ENCODE data around the gene DTX2. TPM values are rescaled to one million over a fixed set of nuclear protein-coding genes. Genes with fewer than 3 reads are reported as not detected.
"Not testable (repeated sequence)": the region's sequence is repeated elsewhere in the genome, so short reads cannot be mapped to it uniquely, and the experiment has no call there.

Gene DTX2
- total RNA-seq, 2 experiments from 2014 or later = 28.0 to 30.6 TPM

GRCh38 chr7:76482660-76483059 lies 21.2 kb downstream of the DTX2 start:
- H3K4me3 Mint-ChIP-seq; DNase-seq; POLR2A ChIA-PET; H3K27ac Mint-ChIP-seq; H3K9me3 Mint-ChIP-seq (ENCODE audit: insufficient read depth); H3K4me1 Mint-ChIP-seq (ENCODE audit: low read depth); CTCF ChIA-PET; H3K27me3 Mint-ChIP-seq (ENCODE audit: low read depth); ATAC-seq: not testable (repeated sequence)
- peaks cover 14% of the 10 kb centered on the region for H3K36me3 Mint-ChIP-seq (ENCODE audit: low read depth)

GRCh38 chr7:76483081-76483480 lies 21.6 kb downstream of the DTX2 start:
- H3K9me3 Mint-ChIP-seq (ENCODE audit: insufficient read depth); POLR2A ChIA-PET; H3K27ac Mint-ChIP-seq; H3K4me1 Mint-ChIP-seq (ENCODE audit: low read depth); ATAC-seq; H3K4me3 Mint-ChIP-seq; CTCF ChIA-PET; H3K27me3 Mint-ChIP-seq (ENCODE audit: low read depth); DNase-seq: not testable (repeated sequence)
- H3K36me3 Mint-ChIP-seq (ENCODE audit: low read depth) = peaks cover 14% of the 10 kb centered on the region

GRCh38 chr7:76484456-76484855 lies 22.9 kb downstream of the DTX2 start:
- H3K4me3 Mint-ChIP-seq; H3K27ac Mint-ChIP-seq; H3K27me3 Mint-ChIP-seq (ENCODE audit: low read depth); CTCF ChIA-PET; POLR2A ChIA-PET; DNase-seq; H3K9me3 Mint-ChIP-seq (ENCODE audit: insufficient read depth); ATAC-seq; H3K4me1 Mint-ChIP-seq (ENCODE audit: low read depth): not testable (repeated sequence)
- peaks cover 14% of the 10 kb centered on the region for H3K36me3 Mint-ChIP-seq (ENCODE audit: low read depth)

GRCh38 chr7:76485822-76486610 lies 24.5 kb downstream of the DTX2 start:
- ATAC-seq = peak; percentile 41
- DNase-seq; H3K4me1 Mint-ChIP-seq (ENCODE audit: low read depth); H3K4me3 Mint-ChIP-seq; CTCF ChIA-PET; H3K27me3 Mint-ChIP-seq (ENCODE audit: low read depth); POLR2A ChIA-PET; H3K9me3 Mint-ChIP-seq (ENCODE audit: insufficient read depth); H3K27ac Mint-ChIP-seq: not testable (repeated sequence)
- peaks cover 14% of the 10 kb centered on the region for H3K36me3 Mint-ChIP-seq (ENCODE audit: low read depth)

GRCh38 chr7:76486618-76487017 lies 25.1 kb downstream of the DTX2 start:
- DNase-seq (peak; percentile 73), ATAC-seq (peak; percentile 98)
- peak overlapping the region; percentile 28 for H3K4me3 Mint-ChIP-seq
- CTCF ChIA-PET; H3K9me3 Mint-ChIP-seq (ENCODE audit: insufficient read depth); H3K27me3 Mint-ChIP-seq (ENCODE audit: low read depth); POLR2A ChIA-PET; H3K4me1 Mint-ChIP-seq (ENCODE audit: low read depth): not testable (repeated sequence)
- peak overlapping the region; percentile 90 for H3K27ac Mint-ChIP-seq
- peaks cover 14% of the 10 kb centered on the region for H3K36me3 Mint-ChIP-seq (ENCODE audit: low read depth)

GRCh38 chr7:76487969-76488368 lies 26.5 kb downstream of the DTX2 start:
- ATAC-seq; H3K27ac Mint-ChIP-seq; CTCF ChIA-PET; H3K36me3 Mint-ChIP-seq (ENCODE audit: low read depth); H3K27me3 Mint-ChIP-seq (ENCODE audit: low read depth); H3K4me1 Mint-ChIP-seq (ENCODE audit: low read depth); H3K9me3 Mint-ChIP-seq (ENCODE audit: insufficient read depth); POLR2A ChIA-PET; DNase-seq; H3K4me3 Mint-ChIP-seq: not testable (repeated sequence)

- DNase-seq; H3K4me3 Mint-ChIP-seq; ATAC-seq; H3K9me3 Mint-ChIP-seq (ENCODE audit: insufficient read depth); H3K27me3 Mint-ChIP-seq (ENCODE audit: low read depth); CTCF ChIA-PET; H3K36me3 Mint-ChIP-seq (ENCODE audit: low read depth); H3K4me1 Mint-ChIP-seq (ENCODE audit: low read depth); POLR2A ChIA-PET; H3K27ac Mint-ChIP-seq: not testable (repeated sequence)
Measured at GRCh38 chr7:76492139-76492538, 30.6 kb downstream of the DTX2 start.

- ATAC-seq; H3K36me3 Mint-ChIP-seq (ENCODE audit: low read depth); H3K27ac Mint-ChIP-seq; DNase-seq; H3K4me1 Mint-ChIP-seq (ENCODE audit: low read depth); CTCF ChIA-PET; H3K4me3 Mint-ChIP-seq; H3K27me3 Mint-ChIP-seq (ENCODE audit: low read depth); H3K9me3 Mint-ChIP-seq (ENCODE audit: insufficient read depth): not testable (repeated sequence)
- POLR2A ChIA-PET = interaction anchor here (0.6 kb wide), 1 partner anchor 210 kb away, joined by 3 read pairs; no protein-coding TSS in a partner anchor
Measured at GRCh38 chr7:76495717-76496116, 34.2 kb downstream of the DTX2 start.

GRCh38 chr7:76497918-76498582 lies 36.5 kb downstream of the DTX2 start:
- H3K4me1 Mint-ChIP-seq (ENCODE audit: low read depth); H3K27me3 Mint-ChIP-seq (ENCODE audit: low read depth); DNase-seq; CTCF ChIA-PET; H3K36me3 Mint-ChIP-seq (ENCODE audit: low read depth); ATAC-seq; H3K27ac Mint-ChIP-seq; H3K4me3 Mint-ChIP-seq; H3K9me3 Mint-ChIP-seq (ENCODE audit: insufficient read depth); POLR2A ChIA-PET: not testable (repeated sequence)

GRCh38 chr7:76498583-76499200 lies 37.2 kb downstream of the DTX2 start:
- DNase-seq; H3K9me3 Mint-ChIP-seq (ENCODE audit: insufficient read depth); H3K4me3 Mint-ChIP-seq; H3K36me3 Mint-ChIP-seq (ENCODE audit: low read depth); H3K27me3 Mint-ChIP-seq (ENCODE audit: low read depth); H3K27ac Mint-ChIP-seq; ATAC-seq; POLR2A ChIA-PET; H3K4me1 Mint-ChIP-seq (ENCODE audit: low read depth); CTCF ChIA-PET: not testable (repeated sequence)

GRCh38 chr7:76499201-76499923 lies 37.9 kb downstream of the DTX2 start:
- H3K9me3 Mint-ChIP-seq (ENCODE audit: insufficient read depth); H3K4me1 Mint-ChIP-seq (ENCODE audit: low read depth); CTCF ChIA-PET; H3K36me3 Mint-ChIP-seq (ENCODE audit: low read depth); DNase-seq; H3K27me3 Mint-ChIP-seq (ENCODE audit: low read depth); H3K4me3 Mint-ChIP-seq; POLR2A ChIA-PET; H3K27ac Mint-ChIP-seq: not testable (repeated sequence)
- peak; percentile 38 for ATAC-seq

GRCh38 chr7:76499924-76500241 lies 38.4 kb downstream of the DTX2 start:
- H3K36me3 Mint-ChIP-seq (ENCODE audit: low read depth); H3K9me3 Mint-ChIP-seq (ENCODE audit: insufficient read depth); H3K27me3 Mint-ChIP-seq (ENCODE audit: low read depth); H3K4me1 Mint-ChIP-seq (ENCODE audit: low read depth); H3K4me3 Mint-ChIP-seq; POLR2A ChIA-PET; H3K27ac Mint-ChIP-seq; DNase-seq; CTCF ChIA-PET: not testable (repeated sequence)
- peak; percentile 71 for ATAC-seq
